ENCODE measurements around the gene PPP1R2B. TPM values are rescaled to one million over a fixed set of nuclear protein-coding genes. Genes with fewer than 3 reads are reported as not detected.

PPP1R2B gene
- not detected for total RNA-seq

DNA sequence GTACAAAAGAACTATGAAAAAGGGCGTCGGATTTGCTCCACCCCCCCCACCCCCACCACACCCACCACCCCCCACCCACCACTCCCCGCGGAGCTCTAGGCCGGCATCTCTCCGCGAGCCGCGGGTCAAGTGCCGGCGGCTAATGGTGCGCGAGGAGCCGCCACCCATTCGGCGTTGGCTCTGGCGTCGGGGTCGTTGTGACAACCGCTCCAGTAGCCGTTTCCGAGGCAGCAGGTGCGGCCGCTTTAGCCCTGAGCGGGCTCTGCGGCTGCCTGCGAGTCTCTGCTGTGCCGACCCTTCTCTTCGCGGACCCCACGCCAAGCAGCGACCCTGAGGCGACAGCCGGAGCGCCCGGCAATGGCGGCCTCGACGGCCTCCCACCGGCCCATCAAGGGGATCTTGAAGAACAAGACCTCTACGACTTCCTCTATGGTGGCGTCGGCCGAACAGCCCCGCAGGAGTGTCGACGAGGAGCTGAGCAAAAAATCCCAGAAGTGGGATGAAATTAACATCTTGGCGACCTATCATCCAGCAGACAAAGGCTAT is at the start of gene PPP1R2B:
PPP1R2B (plus strand) TSS at position 90 of the 546 bp plus-strand sequence; CDS start at position 358, 268 bp downstream.
- Mint-ChIP-seq H3K27ac (no peak within 1 kb of the TSS), H3K4me1 (no peaks in the 10 kb centered on the region), H3K9me3 (peaks cover 40% of the 10 kb centered on the region), H3K4me3 (no peak within 1 kb of the TSS), H3K36me3 (peaks cover 25% of the 10 kb centered on the region), H3K27me3 (peaks cover 45% of the 10 kb centered on the region)
- no peak for DNase-seq

DNA sequence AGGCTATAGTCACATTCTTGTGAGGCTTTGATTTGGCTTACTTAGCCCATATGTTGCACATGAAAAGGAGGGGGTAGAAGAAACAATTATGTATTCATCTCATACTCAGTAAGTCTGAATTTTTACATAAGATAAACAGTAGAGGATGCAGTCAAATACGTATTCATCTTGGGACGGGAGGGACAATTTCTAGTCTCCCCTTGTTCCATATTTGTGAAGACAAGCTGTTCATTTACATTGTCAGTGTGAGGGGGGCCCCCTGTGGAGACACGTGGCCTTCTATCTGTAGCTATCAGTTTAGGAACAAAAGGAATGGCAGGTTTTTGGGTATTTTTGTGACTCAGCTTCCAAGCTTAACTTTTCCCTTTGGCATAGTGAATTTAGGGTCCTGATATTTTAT is 49.2 kb upstream of the PPP1R2B start:
- Mint-ChIP-seq H3K9me3 (no peaks in the 10 kb centered on the region), H3K4me1 (peaks cover 3% of the 10 kb centered on the region), H3K4me3 (no peak overlapping the region), H3K36me3 (no peaks in the 10 kb centered on the region), H3K27ac (no peak overlapping the region), H3K27me3 (peaks cover 7% of the 10 kb centered on the region)
- DNase-seq: no peak

- peaks cover 3% of the 10 kb centered on the region for H3K27me3 Mint-ChIP-seq
Observed at GRCh38 chr5:156802501-156802900, 47.6 kb upstream of the PPP1R2B start.

DNA sequence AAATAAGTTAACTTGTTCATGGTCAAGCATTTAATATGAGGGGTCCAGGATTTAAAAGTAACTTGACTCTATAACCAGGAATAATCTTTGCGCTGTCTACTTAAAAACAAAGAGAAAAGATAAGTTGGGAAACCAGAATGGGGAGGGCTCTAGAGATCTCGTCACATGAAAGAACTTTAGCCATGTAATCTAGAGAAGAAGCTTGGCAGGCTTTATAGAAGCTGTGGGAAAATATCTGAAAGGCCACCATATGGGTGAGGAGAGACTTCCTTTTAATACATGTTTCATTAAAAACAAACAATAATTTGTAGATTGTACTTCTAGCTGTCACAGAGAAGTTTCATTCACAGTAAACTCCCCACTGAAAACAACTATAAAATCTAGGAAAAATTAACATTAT is 46.7 kb upstream of the PPP1R2B start:
- peaks cover 3% of the 10 kb centered on the region for H3K4me1 Mint-ChIP-seq
- peaks cover 3% of the 10 kb centered on the region for H3K36me3 Mint-ChIP-seq
- H3K4me3 Mint-ChIP-seq: no peak overlapping the region
- DNase-seq: no peak
- peaks cover 6% of the 10 kb centered on the region for H3K9me3 Mint-ChIP-seq
- no peak overlapping the region for H3K27ac Mint-ChIP-seq
- H3K27me3 Mint-ChIP-seq: peaks cover 3% of the 10 kb centered on the region

More at GRCh38 chr5:156802501-156802900, 47.6 kb upstream of the PPP1R2B start:
- DNase-seq: no peak
- no peak overlapping the region for H3K27ac Mint-ChIP-seq
- peaks cover 5% of the 10 kb centered on the region for H3K9me3 Mint-ChIP-seq
- H3K4me3 Mint-ChIP-seq: no peak overlapping the region
- peaks cover 3% of the 10 kb centered on the region for H3K36me3 Mint-ChIP-seq
- H3K4me1 Mint-ChIP-seq: peaks cover 3% of the 10 kb centered on the region

GRCh38 chr5:156812959-156813358 is 37.1 kb upstream of the PPP1R2B start:
- no peak for DNase-seq
- Mint-ChIP-seq H3K4me3 (no peak overlapping the region), H3K4me1 (no peaks in the 10 kb centered on the region), H3K27me3 (no peaks in the 10 kb centered on the region), H3K36me3 (no peaks in the 10 kb centered on the region), H3K27ac (no peak overlapping the region), H3K9me3 (peaks cover 5% of the 10 kb centered on the region)

DNA sequence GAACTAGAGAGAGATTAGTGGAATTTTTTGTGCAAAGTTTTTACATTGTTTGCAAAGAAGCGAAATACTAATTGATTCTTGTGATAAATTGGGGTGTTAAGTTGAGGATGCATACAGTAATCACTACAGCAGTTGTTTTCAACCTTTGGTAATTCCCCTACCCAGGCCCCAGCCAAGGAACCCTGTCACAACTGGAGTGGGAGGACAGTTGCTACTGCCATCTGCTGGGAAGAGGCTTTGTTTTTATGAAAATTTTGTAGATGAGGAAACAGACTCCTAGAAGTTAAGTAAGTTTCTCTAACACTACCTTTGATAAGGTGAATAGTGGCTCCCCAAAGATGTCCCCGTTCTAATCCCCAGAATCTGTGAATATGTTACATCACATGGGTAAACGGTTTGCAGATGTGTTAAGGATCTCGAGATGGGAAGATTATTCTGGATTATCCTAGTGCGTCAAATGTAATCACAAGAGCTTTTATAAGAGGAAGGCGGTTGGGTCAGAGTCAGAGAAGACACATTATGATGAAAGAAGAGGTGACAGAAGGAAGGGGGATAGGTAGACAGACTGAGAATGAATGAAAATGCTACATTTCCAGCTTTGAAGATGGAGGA is 34.0 kb upstream of the PPP1R2B start:
- DNase-seq: peak; percentile 19
- Mint-ChIP-seq H3K9me3 (peaks cover 5% of the 10 kb centered on the region), H3K4me3 (no peak overlapping the region), H3K36me3 (no peaks in the 10 kb centered on the region), H3K27ac (no peak overlapping the region), H3K4me1 (no peaks in the 10 kb centered on the region), H3K27me3 (no peaks in the 10 kb centered on the region)

DNA sequence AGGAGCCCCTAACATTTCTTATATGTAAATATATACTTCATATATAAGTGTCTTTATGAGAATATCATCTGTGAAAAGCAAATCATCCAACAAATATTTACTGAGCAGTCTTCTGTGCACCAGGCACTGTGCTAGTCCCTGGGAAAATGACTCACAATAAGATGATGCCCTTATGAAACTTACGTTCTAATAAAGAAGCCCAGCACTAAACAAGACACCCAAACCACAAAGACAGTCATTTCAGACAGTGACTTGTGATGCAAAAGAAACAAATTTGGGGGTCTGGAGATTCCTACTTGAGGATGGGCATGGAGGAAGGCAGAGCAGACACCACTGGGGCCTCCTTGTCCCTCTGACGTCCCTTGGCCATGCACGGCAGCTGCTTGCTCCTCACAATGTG is 30.6 kb upstream of the PPP1R2B start:
- Mint-ChIP-seq H3K4me1 (no peaks in the 10 kb centered on the region), H3K27me3 (no peaks in the 10 kb centered on the region), H3K36me3 (no peaks in the 10 kb centered on the region), H3K27ac (no peak overlapping the region), H3K4me3 (no peak overlapping the region), H3K9me3 (no peaks in the 10 kb centered on the region)
- DNase-seq: no peak

- Mint-ChIP-seq H3K27ac (no peak overlapping the region), H3K9me3 (no peaks in the 10 kb centered on the region), H3K27me3 (no peaks in the 10 kb centered on the region), H3K36me3 (no peaks in the 10 kb centered on the region), H3K4me3 (no peak overlapping the region), H3K4me1 (no peaks in the 10 kb centered on the region)
- DNase-seq: no peak
Observed at GRCh38 chr5:156819967-156820581, 30.0 kb upstream of the PPP1R2B start.

- no peak overlapping the region for H3K27ac Mint-ChIP-seq
- no peaks in the 10 kb centered on the region for H3K36me3 Mint-ChIP-seq
- H3K9me3 Mint-ChIP-seq: peaks cover 12% of the 10 kb centered on the region
- H3K4me3 Mint-ChIP-seq: no peak overlapping the region
- no peaks in the 10 kb centered on the region for H3K27me3 Mint-ChIP-seq
- no peak for DNase-seq
- H3K4me1 Mint-ChIP-seq: no peaks in the 10 kb centered on the region
Observed at GRCh38 chr5:156824241-156824640, 25.9 kb upstream of the PPP1R2B start.

- H3K4me3 Mint-ChIP-seq: no peak overlapping the region
- no peaks in the 10 kb centered on the region for H3K27me3 Mint-ChIP-seq
- DNase-seq: no peak
- H3K27ac Mint-ChIP-seq: no peak overlapping the region
- H3K36me3 Mint-ChIP-seq: no peaks in the 10 kb centered on the region
- no peaks in the 10 kb centered on the region for H3K4me1 Mint-ChIP-seq
- H3K9me3 Mint-ChIP-seq: peaks cover 12% of the 10 kb centered on the region
Observed at GRCh38 chr5:156824800-156825199, 25.3 kb upstream of the PPP1R2B start.

DNA sequence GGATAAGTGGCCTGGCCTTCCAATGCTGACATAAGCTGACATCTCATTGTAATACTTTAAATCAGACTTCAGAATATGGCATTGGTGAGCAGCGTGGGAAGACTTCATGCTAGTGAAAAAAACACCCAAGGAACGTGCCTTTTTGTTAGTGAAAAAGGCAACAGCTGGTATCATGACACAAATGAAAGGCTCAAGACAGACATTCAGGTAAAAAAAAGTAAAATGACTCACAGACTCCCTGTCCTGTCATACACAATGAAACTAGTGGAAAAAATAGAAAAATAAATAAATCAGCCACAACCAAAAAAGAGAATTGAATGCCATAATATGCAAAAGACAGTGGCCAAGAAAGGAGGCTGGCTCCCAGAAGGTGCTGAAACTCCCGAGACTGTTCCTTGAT is 24.4 kb upstream of the PPP1R2B start:
- no peak for DNase-seq
- Mint-ChIP-seq H3K27ac (no peak overlapping the region), H3K9me3 (peaks cover 12% of the 10 kb centered on the region), H3K4me3 (no peak overlapping the region), H3K4me1 (no peaks in the 10 kb centered on the region), H3K36me3 (no peaks in the 10 kb centered on the region), H3K27me3 (no peaks in the 10 kb centered on the region)

DNA sequence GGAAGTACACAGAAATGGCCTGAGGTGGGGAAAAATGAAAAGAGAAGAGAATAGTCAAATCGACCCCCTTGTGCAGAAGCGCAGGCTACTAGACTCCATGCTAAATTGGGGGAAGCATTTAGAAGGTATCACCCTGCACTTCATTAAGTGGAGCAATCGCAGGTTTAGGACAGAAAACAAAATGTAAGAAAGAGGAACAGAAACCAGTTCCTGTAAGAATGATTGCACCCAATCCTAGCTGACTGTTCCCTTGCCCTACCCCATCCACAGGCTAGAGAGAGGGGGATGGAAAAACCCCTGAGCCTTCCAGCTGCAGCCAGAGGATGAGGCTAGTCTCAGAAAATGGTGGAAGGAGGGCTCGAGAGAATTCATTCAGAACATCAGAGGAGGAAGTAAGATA is 23.9 kb upstream of the PPP1R2B start:
- Mint-ChIP-seq H3K36me3 (no peaks in the 10 kb centered on the region), H3K27me3 (no peaks in the 10 kb centered on the region), H3K9me3 (peaks cover 12% of the 10 kb centered on the region), H3K4me1 (no peaks in the 10 kb centered on the region), H3K4me3 (no peak overlapping the region), H3K27ac (no peak overlapping the region)
- no peak for DNase-seq

GRCh38 chr5:156834916-156835315 is 15.2 kb upstream of the PPP1R2B start:
- Mint-ChIP-seq H3K27me3 (no peaks in the 10 kb centered on the region), H3K27ac (no peak overlapping the region), H3K36me3 (no peaks in the 10 kb centered on the region), H3K9me3 (no peaks in the 10 kb centered on the region), H3K4me1 (peaks cover 5% of the 10 kb centered on the region), H3K4me3 (no peak overlapping the region)
- DNase-seq: no peak

- no peaks in the 10 kb centered on the region for H3K27me3 Mint-ChIP-seq
- no peaks in the 10 kb centered on the region for H3K9me3 Mint-ChIP-seq
- peaks cover 5% of the 10 kb centered on the region for H3K4me1 Mint-ChIP-seq
- H3K27ac Mint-ChIP-seq: no peak overlapping the region
- DNase-seq: no peak
- no peaks in the 10 kb centered on the region for H3K36me3 Mint-ChIP-seq
- H3K4me3 Mint-ChIP-seq: no peak overlapping the region
Observed at GRCh38 chr5:156835905-156836304, 14.2 kb upstream of the PPP1R2B start.

DNA sequence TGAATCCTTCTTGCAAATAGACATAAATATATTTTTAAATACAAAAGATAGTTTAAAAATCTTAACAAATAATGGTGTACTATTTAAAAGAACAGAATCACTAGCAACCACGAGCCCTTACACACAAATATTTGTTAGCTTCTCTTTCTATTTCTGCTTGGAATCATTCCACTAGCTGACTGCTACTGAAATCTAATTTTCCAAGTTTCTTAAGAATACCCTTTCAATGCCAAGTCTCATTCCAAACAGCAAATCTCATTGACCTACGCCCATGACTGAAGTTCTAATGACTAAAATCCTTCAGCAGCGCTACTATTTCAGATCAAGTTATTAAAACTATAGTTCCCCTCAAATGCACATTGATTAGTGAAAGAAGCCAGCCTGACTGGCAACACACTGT is 13.2 kb upstream of the PPP1R2B start:
- no peak for DNase-seq
- Mint-ChIP-seq H3K9me3 (no peaks in the 10 kb centered on the region), H3K4me1 (peaks cover 5% of the 10 kb centered on the region), H3K27me3 (no peaks in the 10 kb centered on the region), H3K36me3 (no peaks in the 10 kb centered on the region), H3K27ac (no peak overlapping the region), H3K4me3 (no peak overlapping the region)

- Mint-ChIP-seq H3K36me3 (no peaks in the 10 kb centered on the region), H3K9me3 (no peaks in the 10 kb centered on the region), H3K4me1 (no peaks in the 10 kb centered on the region), H3K4me3 (no peak overlapping the region), H3K27ac (no peak overlapping the region), H3K27me3 (no peaks in the 10 kb centered on the region)
- DNase-seq: no peak
Observed at GRCh38 chr5:156838961-156839360, 11.1 kb upstream of the PPP1R2B start.
